IMR-90 (cell line): Measurements from ENCODE around the gene PRAMEF10. TPM values are rescaled to one million over a fixed set of nuclear protein-coding genes. Genes with fewer than 3 reads are reported as not detected.
"Not testable (repeated sequence)": the region's sequence is repeated elsewhere in the genome, so short reads cannot be mapped to it uniquely, and the experiment has no call there.

Experiments
- ATAC-seq: fragments of 200-7000 bp; cut with Tn5 transposase; 2 replicates; pipeline ENCODE4 v1.9.1; 2020; ENCODE audit warnings: low read depth, mild to moderate bottlenecking, moderate library complexity
- BruUV-seq: library from RNA; stranded (reverse); fragments of 400-500 nt; replicated peaks from 2 replicates; lab custom pipeline; 2021; lab: Mats Ljungman, UMichigan
- CTCF ChIA-PET: fragments of 300-600 bp; formaldehyde crosslinking; extraction: SDS; loops from one replicate; lab custom pipeline; 2021; ENCODE audit warnings: antibody characterized with exemption; lab: Yijun Ruan, JAX
- POLR2A ChIA-PET: fragments of 300-600 bp; sonication (Branson Sonifier 250); formaldehyde crosslinking; loops from one replicate; lab custom pipeline; 2022; ENCODE audit warnings: antibody characterized with exemption; ENCODE audit not compliant: unreplicated experiment; lab: Charles Lee
- DNase-seq: peaks from one replicate; pipeline ENCODE4 v3.0.0; 2013
- H2AFZ ChIP-seq: replicated peaks from 2 replicates; pipeline ENCODE3; 2013; ENCODE audit warnings: low read length, mild to moderate bottlenecking; ENCODE audit not compliant: poor library complexity
- H2AK5ac ChIP-seq: 2 replicates; pipeline ENCODE4 v1.6.1; 2013; ENCODE audit warnings: low read depth, low read length, inconsistent platforms
- H2AK9ac ChIP-seq: replicated peaks from 2 replicates; pipeline ENCODE3; 2013; ENCODE audit warnings: mild to moderate bottlenecking, low read depth, low read length, moderate library complexity; ENCODE audit not compliant: poor library complexity
- H2BK120ac ChIP-seq: 2 replicates; pipeline ENCODE4 v1.6.1; 2013; ENCODE audit warnings: low read depth, low read length, inconsistent platforms
- H2BK15ac ChIP-seq: 3 replicates; pipeline ENCODE4 v1.6.1; 2013; ENCODE audit warnings: low read depth, low read length, inconsistent platforms
- H2BK20ac ChIP-seq: 2 replicates; pipeline ENCODE4 v1.6.1; 2013; ENCODE audit warnings: low read depth, mild to moderate bottlenecking, inconsistent platforms, low read length, moderate library complexity
- H2BK5ac ChIP-seq: 2 replicates; pipeline ENCODE4 v1.6.1; 2013; ENCODE audit warnings: mild to moderate bottlenecking, low read depth, low read length, inconsistent platforms; ENCODE audit not compliant: poor library complexity, severe bottlenecking
- H3K14ac ChIP-seq: replicated peaks from 2 replicates; pipeline ENCODE4 v1.6.1; 2013; ENCODE audit warnings: low read depth, low read length, inconsistent platforms
- H3K18ac ChIP-seq: 2 replicates; pipeline ENCODE4 v1.6.1; 2013; ENCODE audit warnings: low read depth, low read length, control low read depth
- H3K23ac ChIP-seq: 2 replicates; pipeline ENCODE4 v1.6.1; 2013; ENCODE audit warnings: low read depth, low read length, inconsistent platforms
- H3K27ac ChIP-seq: 2 replicates; pipeline ENCODE4 v1.5.1; 2013; ENCODE audit warnings: mild to moderate bottlenecking, control low read depth, low read length; ENCODE audit not compliant: insufficient read depth
- H3K27me3 ChIP-seq: 2 replicates; pipeline ENCODE4 v1.6.1; 2013; ENCODE audit warnings: low read length; ENCODE audit not compliant: control insufficient read depth, insufficient read depth
- H3K36me3 ChIP-seq: 2 replicates; pipeline ENCODE4 v1.6.1; 2013; ENCODE audit warnings: low read length, mixed read lengths; ENCODE audit not compliant: control insufficient read depth, insufficient read depth
- H3K4ac ChIP-seq: 2 replicates; pipeline ENCODE4 v1.6.1; 2013; ENCODE audit warnings: low read depth, low read length, inconsistent platforms
- H3K4me1 ChIP-seq: 2 replicates; pipeline ENCODE4 v1.6.1; 2013; ENCODE audit warnings: low read length, mixed read lengths; ENCODE audit not compliant: control insufficient read depth, insufficient read depth
- H3K4me2 ChIP-seq: 2 replicates; pipeline ENCODE4 v1.6.1; 2013; ENCODE audit warnings: low read depth, mild to moderate bottlenecking, control low read depth, low read length, moderate library complexity
- H3K4me3 ChIP-seq: 2 replicates; pipeline ENCODE4 v1.5.1; 2013; ENCODE audit warnings: low read depth, mild to moderate bottlenecking, control low read depth, low read length, moderate library complexity; ENCODE audit not compliant: insufficient read depth
- H3K56ac ChIP-seq: 2 replicates; pipeline ENCODE4 v1.6.1; 2013; ENCODE audit warnings: low read length, inconsistent platforms; ENCODE audit not compliant: insufficient read depth; ENCODE audit errors: extremely low read depth
- H3K79me1 ChIP-seq, 2 experiments: 2 replicates each; pipeline ENCODE4 v1.6.1; 2013; ENCODE audit warnings: low read length in 2 of 2, inconsistent platforms in 1 of 2, low read depth in 1 of 2
- H3K9ac ChIP-seq: 2 replicates; pipeline ENCODE4 v1.6.1; 2013; ENCODE audit warnings: low read depth, low read length, control low read depth
- H3K9me1 ChIP-seq: 2 replicates; pipeline ENCODE4 v1.6.1; 2013; ENCODE audit warnings: low read length, inconsistent platforms; ENCODE audit not compliant: insufficient read depth
- H3K9me3 ChIP-seq: 2 replicates; pipeline ENCODE4 v1.6.1; 2013; ENCODE audit warnings: low read length; ENCODE audit not compliant: control insufficient read depth, insufficient read depth
- H4K20me1 ChIP-seq: 2 replicates; pipeline ENCODE4 v1.6.1; 2013; ENCODE audit warnings: low read length, inconsistent platforms; ENCODE audit not compliant: insufficient read depth
- H4K5ac ChIP-seq: 2 replicates; pipeline ENCODE4 v1.6.1; 2013; ENCODE audit warnings: mild to moderate bottlenecking, low read depth, low read length, control low read depth
- H4K8ac ChIP-seq, 2 experiments: 2 replicates each; pipeline ENCODE4 v1.6.1; 2013; ENCODE audit warnings: low read depth in 2 of 2, low read length in 2 of 2, control low read depth in 1 of 2, inconsistent platforms in 1 of 2
- H4K91ac ChIP-seq: 2 replicates; pipeline ENCODE4 v1.6.1; 2013; ENCODE audit warnings: low read depth, low read length, inconsistent platforms; ENCODE audit not compliant: insufficient read depth
- WGBS, 2 experiments: methylation state at CpG; one replicate each; pipeline versions ENCODE4 v1.1.5 to v1.1.7; 2013; ENCODE audit warnings: missing lambda C conversion rate in 2 of 2; ENCODE audit not compliant: insufficient read length in 1 of 2; ENCODE audit errors: extremely low coverage in 2 of 2; 5-methylcytosine and 5-hydroxymethylcytosine counted together
- dilution Hi-C: fragments of 300-500 bp; cut with HindIII; formaldehyde crosslinking; loops from one replicate; pipeline ENCODE4 v1.14.3; 2018; ENCODE audit warnings: low sequenced_read_pairs; ENCODE audit not compliant: unreplicated experiment
- in situ Hi-C: fragments of 300-500 bp; cut with MboI; formaldehyde crosslinking; loops from 3 replicates; pipeline ENCODE4 v1.14.3; 2019; ENCODE audit warnings: low sequenced_read_pairs, inconsistent platforms, mixed read lengths
- intact Hi-C: fragments of 100-400 bp; cut with micrococcal nuclease; formaldehyde crosslinking; loops from 2 replicates; pipeline ENCODE4 v1.10.0; 2022
- polyA plus RNA-seq, 3 experiments: library from polyadenylated mRNA; depleted of rRNA; stranded (reverse); fragments of >200 nt; gene quantifications; 2 replicates each; pipeline ENCODE4 v1.2.3, GENCODE V29; 2012; ENCODE audit warnings: low replicate concordance in 1 of 3
- total RNA-seq: library from RNA; depleted of rRNA; stranded (reverse); fragments of >200 nt; gene quantifications from 2 replicates; pipeline ENCODE4 v1.2.3, GENCODE V29; 2012

The PRAMEF10 gene
- total and polyA plus RNA-seq, 2 of the 4 experiments (the other 2 are of a cell fraction), result not detected

- H3K27me3 ChIP-seq, CTCF ChIA-PET, H3K36me3 ChIP-seq, in situ Hi-C loops, H3K9me3 ChIP-seq, DNase-seq, H2AK5ac ChIP-seq, H3K9ac ChIP-seq, H3K4me3 ChIP-seq, H2BK120ac ChIP-seq, H3K23ac ChIP-seq, POLR2A ChIA-PET, H3K27ac ChIP-seq, H3K4me1 ChIP-seq, H3K56ac ChIP-seq, H2BK5ac ChIP-seq, H2AK9ac ChIP-seq, H2AFZ ChIP-seq, intact Hi-C loops, H3K14ac ChIP-seq, H3K9me1 ChIP-seq, ATAC-seq, BruUV-seq, dilution Hi-C loops, H4K8ac ChIP-seq, H4K20me1 ChIP-seq, H4K5ac ChIP-seq, H4K91ac ChIP-seq, H3K4ac ChIP-seq, H3K18ac ChIP-seq, H3K79me1 ChIP-seq, H2BK20ac ChIP-seq, H3K4me2 ChIP-seq, H2BK15ac ChIP-seq: not testable (repeated sequence)
- no CpG with 5 or more reads among the region's 2 CpGs for WGBS, 2 experiments
These were observed 41.3 kb downstream of the PRAMEF10 start, which contains the start of gene PRAMEF2 for GRCh38 chr1:12856786-12857185. Gene PRAMEF2 (plus strand): TSS chr1:12857086. CDS start chr1:12859010, 1,924 bp downstream.
